DND-41 (cell line): ENCODE results near the gene HIVEP1.

Source experiments
- CTCF ChIP-seq: IDR thresholded peaks from 2 replicates; pipeline ENCODE4 v1.5.1; 2012; ENCODE audit warnings: borderline replicate concordance, low read length, moderate library complexity, mild to moderate bottlenecking; ENCODE audit not compliant: poor library complexity, severe bottlenecking; ENCODE audit errors: extremely low read depth
- EZH2 ChIP-seq: IDR thresholded peaks from 3 replicates; pipeline ENCODE4 v1.6.1; 2012; ENCODE audit warnings: borderline replicate concordance, low read depth, mild to moderate bottlenecking, moderate library complexity, low read length, inconsistent platforms; ENCODE audit not compliant: severe bottlenecking

DNA sequence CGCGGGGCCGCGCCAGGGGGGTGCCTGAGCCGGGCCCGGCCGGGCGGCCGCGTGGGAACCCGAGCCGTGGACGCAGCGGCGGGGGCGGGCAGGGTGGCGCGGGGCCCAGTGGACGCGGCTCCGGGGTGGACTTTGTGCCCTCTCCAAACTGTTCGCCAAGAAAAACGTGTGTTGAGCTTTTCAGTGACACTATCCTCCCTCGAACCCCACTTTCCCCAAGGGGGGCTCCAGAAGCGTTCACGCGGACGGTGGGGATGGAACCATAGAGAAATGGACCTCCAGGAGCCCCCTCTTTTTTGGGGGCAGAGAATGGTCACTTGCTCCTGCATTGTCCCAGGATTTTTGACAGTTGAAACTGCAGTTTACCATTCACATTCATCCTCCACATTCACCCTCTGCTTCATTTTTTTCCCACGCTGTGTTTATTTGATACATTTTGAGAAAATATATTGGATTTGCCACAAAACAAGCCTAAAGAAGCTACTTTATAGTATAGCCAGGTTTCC is 2.9 kb upstream of the HIVEP1 start:
- TF ChIP-seq CTCF: no peak
- no peak for TF ChIP-seq EZH2
